ENCODE data around the gene PFKFB1. TPM values are rescaled to one million over a fixed set of nuclear protein-coding genes. Genes with fewer than 3 reads are reported as not detected.

Gene PFKFB1
- total and polyA plus RNA-seq, 2 of the 13 experiments (the other 11 are each of a cell fraction or from before 2014, with no cell fraction given): 1.5 to 2.9 TPM

DNA sequence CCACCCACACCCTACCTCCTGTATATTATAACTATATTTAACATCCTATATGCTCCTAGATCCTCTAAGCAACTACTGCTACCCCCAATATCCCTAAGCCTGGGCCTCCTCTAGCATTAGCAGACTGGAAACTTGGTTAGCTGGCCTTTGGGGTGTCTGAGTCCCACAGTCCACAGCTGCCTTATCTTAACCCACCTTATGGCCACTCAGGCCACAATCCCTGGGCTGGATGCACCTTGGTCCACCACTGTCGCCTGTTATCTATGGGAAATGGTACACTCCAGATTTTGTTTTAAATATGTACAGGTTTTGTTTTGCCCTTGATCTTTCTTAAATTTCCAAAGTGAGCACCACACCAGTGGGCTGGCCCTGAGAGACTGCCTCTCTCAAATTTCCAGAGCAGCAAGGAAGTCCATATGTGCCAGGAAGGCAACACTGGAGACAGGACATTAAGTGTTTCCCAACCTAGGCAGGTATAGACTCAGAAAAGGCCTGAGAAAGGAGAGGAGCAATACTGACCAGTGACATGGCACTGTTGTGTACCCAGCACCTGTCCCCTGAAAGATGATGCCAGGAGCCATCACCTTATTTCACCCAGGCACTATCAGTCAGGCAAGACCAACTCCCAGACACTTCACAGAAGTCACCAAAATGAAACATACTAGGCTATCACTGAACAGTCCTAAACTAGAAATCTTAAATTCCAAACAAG, 921 bp downstream of the PFKFB1 start (continued):
- TF ChIP-seq, protein P1, sequence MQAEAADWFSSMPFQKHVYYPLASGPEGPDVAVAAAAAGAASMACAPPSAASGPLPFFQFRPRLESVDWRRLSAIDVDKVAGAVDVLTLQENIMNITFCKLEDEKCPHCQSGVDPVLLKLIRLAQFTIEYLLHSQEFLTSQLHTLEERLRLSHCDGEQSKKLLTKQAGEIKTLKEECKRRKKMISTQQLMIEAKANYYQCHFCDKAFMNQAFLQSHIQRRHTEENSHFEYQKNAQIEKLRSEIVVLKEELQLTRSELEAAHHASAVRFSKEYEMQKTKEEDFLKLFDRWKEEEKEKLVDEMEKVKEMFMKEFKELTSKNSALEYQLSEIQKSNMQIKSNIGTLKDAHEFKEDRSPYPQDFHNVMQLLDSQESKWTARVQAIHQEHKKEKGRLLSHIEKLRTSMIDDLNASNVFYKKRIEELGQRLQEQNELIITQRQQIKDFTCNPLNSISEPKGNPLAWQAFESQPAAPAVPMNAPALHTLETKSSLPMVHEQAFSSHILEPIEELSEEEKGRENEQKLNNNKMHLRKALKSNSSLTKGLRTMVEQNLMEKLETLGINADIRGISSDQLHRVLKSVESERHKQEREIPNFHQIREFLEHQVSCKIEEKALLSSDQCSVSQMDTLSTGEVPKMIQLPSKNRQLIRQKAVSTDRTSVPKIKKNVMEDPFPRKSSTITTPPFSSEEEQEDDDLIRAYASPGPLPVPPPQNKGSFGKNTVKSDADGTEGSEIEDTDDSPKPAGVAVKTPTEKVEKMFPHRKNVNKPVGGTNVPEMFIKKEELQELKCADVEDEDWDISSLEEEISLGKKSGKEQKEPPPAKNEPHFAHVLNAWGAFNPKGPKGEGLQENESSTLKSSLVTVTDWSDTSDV (CRISPR knock-in tag; IDR thresholded peaks at IDR 0.05): no peak
- TF ChIP-seq MTA1 (CRISPR knock-in tag; IDR thresholded peaks at IDR 0.05; ENCODE audit: borderline replicate concordance): no peak
- TF ChIP-seq, protein P2, sequence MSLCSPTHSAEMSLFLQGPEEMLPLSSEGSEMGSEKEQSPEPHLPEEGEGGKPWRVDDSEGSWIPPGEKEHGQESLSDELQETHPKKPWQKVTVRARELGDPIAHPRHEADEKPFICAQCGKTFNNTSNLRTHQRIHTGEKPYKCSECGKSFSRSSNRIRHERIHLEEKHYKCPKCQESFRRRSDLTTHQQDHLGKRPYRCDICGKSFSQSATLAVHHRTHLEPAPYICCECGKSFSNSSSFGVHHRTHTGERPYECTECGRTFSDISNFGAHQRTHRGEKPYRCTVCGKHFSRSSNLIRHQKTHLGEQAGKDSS (CRISPR knock-in tag; IDR thresholded peaks at IDR 0.05; ENCODE audit: borderline replicate concordance, low read depth): no peak
- TF ChIP-seq, protein P3, sequence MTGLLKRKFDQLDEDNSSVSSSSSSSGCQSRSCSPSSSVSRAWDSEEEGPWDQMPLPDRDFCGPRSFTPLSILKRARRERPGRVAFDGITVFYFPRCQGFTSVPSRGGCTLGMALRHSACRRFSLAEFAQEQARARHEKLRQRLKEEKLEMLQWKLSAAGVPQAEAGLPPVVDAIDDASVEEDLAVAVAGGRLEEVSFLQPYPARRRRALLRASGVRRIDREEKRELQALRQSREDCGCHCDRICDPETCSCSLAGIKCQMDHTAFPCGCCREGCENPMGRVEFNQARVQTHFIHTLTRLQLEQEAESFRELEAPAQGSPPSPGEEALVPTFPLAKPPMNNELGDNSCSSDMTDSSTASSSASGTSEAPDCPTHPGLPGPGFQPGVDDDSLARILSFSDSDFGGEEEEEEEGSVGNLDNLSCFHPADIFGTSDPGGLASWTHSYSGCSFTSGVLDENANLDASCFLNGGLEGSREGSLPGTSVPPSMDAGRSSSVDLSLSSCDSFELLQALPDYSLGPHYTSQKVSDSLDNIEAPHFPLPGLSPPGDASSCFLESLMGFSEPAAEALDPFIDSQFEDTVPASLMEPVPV (CRISPR knock-in tag; IDR thresholded peaks at IDR 0.05): no peak
- TF ChIP-seq, protein P4, sequence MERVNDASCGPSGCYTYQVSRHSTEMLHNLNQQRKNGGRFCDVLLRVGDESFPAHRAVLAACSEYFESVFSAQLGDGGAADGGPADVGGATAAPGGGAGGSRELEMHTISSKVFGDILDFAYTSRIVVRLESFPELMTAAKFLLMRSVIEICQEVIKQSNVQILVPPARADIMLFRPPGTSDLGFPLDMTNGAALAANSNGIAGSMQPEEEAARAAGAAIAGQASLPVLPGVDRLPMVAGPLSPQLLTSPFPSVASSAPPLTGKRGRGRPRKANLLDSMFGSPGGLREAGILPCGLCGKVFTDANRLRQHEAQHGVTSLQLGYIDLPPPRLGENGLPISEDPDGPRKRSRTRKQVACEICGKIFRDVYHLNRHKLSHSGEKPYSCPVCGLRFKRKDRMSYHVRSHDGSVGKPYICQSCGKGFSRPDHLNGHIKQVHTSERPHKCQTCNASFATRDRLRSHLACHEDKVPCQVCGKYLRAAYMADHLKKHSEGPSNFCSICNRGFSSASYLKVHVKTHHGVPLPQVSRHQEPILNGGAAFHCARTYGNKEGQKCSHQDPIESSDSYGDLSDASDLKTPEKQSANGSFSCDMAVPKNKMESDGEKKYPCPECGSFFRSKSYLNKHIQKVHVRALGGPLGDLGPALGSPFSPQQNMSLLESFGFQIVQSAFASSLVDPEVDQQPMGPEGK (CRISPR knock-in tag; IDR thresholded peaks at IDR 0.05): no peak

Data from HepG2 (cell line).